ENCODE results near the gene FAM174B.

Gene FAM174B

DNA sequence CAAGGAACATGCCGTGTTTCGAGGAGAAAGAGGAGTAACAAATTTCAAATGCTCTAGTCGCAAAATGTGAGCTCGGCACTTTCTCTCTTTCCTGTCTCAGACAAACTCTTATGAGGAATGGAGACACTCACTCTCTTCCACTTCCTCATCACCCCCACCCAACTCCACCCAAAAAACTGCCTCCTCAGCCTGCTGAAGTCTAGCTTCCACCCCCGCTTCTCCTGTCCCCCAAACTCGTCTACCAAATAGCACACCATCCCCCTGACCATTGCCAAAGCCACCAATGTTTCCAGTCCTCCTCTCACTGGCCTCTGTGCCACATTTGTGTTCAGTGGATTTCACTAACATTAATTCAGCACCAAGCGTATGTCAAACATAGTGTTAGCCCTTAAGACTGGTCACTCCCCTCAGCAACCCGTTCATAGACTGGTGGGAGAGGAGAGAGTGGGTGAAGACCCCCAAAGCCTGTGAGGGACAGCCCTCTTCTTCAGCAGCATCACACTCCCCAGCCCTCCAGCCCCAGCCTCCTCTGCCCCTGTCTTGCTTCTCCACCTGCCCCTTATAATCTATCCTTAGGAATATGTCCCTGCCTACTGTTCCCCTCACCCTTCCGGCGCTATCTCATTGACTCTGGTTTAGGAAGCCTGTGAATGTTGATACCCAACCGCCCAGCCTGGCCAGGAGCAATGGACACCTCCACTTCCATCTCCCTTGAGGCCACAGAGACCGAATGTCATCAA is 77.3 kb downstream of the FAM174B start:
- Histone ChIP-seq H3K27me3 (ENCODE audit: insufficient read depth, low read length, poor library complexity) (no peaks in the 10 kb centered on the region), H2BK5ac (ENCODE audit: low read length) (no peak overlapping the region), H3K4me3 (ENCODE audit: low read length) (no peak overlapping the region), H3K79me1 (ENCODE audit: low read length) (no peaks in the 10 kb centered on the region), H2BK15ac (replicated peaks; ENCODE audit: low read depth) (no peak overlapping the region), H3K23ac (ENCODE audit: low read length) (no peak overlapping the region), H3K9ac (ENCODE audit: low read length) (no peak overlapping the region), H3K36me3 (ENCODE audit: control insufficient read depth, insufficient read depth, low read length) (no peaks in the 10 kb centered on the region), H4K8ac (ENCODE audit: low read depth, low read length) (no peak overlapping the region), H3K18ac (ENCODE audit: low read length) (no peak overlapping the region), H3K79me2 (ENCODE audit: control insufficient read depth, insufficient read depth, low read length) (no peaks in the 10 kb centered on the region), H3K27ac (ENCODE audit: low read depth, low read length) (no peak overlapping the region), H3K56ac (ENCODE audit: low read length) (no peak overlapping the region), H4K5ac (ENCODE audit: low read length) (no peak overlapping the region), H2BK120ac (ENCODE audit: low read depth, low read length) (no peak overlapping the region), H3K4me1 (ENCODE audit: control insufficient read depth, low read depth, low read length) (no peaks in the 10 kb centered on the region), H3K4ac (ENCODE audit: low read depth, low read length) (no peak overlapping the region), H3K4me2 (ENCODE audit: low read length) (no peak overlapping the region), H2AK5ac (ENCODE audit: low read length) (no peak overlapping the region)
- no peak for DNase-seq
- WGBS (ENCODE audit: extremely low coverage, insufficient coverage, low lambda C conversion rate): no CpG with 5 or more reads among the region's 12 CpGs

DNA sequence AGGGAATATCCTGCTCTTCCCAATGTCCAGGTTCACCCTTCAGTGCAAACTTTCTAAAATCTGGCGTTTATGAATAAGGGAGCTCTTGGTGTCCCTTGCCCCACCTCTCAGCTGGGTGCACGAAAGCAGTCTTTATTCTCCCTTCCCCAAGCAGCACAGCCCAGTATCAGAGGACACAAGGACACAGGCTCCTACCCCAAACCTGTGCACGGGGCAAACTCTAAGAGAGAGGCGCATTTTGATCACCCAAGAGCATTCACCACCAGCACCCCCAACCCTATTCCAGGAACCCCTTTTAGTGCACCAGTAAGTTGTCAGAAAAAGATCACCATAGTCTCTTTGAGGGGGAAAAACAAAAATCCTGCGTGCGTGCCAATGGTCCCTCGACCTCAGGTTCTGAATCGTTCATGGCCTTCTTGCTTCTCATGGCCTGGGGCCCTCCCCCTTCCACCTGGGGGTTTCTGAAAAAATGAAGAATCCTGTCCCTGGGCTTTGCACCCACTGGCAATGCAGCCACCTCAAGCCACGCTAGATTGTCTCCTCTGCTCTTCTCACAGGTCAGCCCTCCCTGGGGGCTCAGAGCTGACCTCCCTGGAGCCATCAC is 78.9 kb downstream of the FAM174B start:
- H3K56ac ChIP-seq (ENCODE audit: low read length): no peak overlapping the region
- H4K8ac ChIP-seq (ENCODE audit: low read depth, low read length): no peak overlapping the region
- no peaks in the 10 kb centered on the region for H3K4me1 ChIP-seq (ENCODE audit: control insufficient read depth, low read depth, low read length)
- no peak overlapping the region for H3K4me3 ChIP-seq (ENCODE audit: low read length)
- no peak overlapping the region for H3K27ac ChIP-seq (ENCODE audit: low read depth, low read length)
- no peaks in the 10 kb centered on the region for H3K36me3 ChIP-seq (ENCODE audit: control insufficient read depth, insufficient read depth, low read length)
- H2AK5ac ChIP-seq (ENCODE audit: low read length): no peak overlapping the region
- H4K5ac ChIP-seq (ENCODE audit: low read length): no peak overlapping the region
- H3K27me3 ChIP-seq (ENCODE audit: insufficient read depth, low read length, poor library complexity): no peaks in the 10 kb centered on the region
- H2BK15ac ChIP-seq (replicated peaks; ENCODE audit: low read depth): no peak overlapping the region
- no peak overlapping the region for H2BK5ac ChIP-seq (ENCODE audit: low read length)
- no peak overlapping the region for H3K4me2 ChIP-seq (ENCODE audit: low read length)
- H3K18ac ChIP-seq (ENCODE audit: low read length): no peak overlapping the region
- H2BK120ac ChIP-seq (ENCODE audit: low read depth, low read length): no peak overlapping the region
- DNase-seq: no peak
- H3K79me2 ChIP-seq (ENCODE audit: control insufficient read depth, insufficient read depth, low read length): no peaks in the 10 kb centered on the region
- H3K4ac ChIP-seq (ENCODE audit: low read depth, low read length): no peak overlapping the region
- no peak overlapping the region for H3K9ac ChIP-seq (ENCODE audit: low read length)
- no peak overlapping the region for H3K23ac ChIP-seq (ENCODE audit: low read length)
- H3K79me1 ChIP-seq (ENCODE audit: low read length): no peaks in the 10 kb centered on the region
- WGBS (ENCODE audit: extremely low coverage, insufficient coverage, low lambda C conversion rate): no CpG with 5 or more reads among the region's 9 CpGs

DNA sequence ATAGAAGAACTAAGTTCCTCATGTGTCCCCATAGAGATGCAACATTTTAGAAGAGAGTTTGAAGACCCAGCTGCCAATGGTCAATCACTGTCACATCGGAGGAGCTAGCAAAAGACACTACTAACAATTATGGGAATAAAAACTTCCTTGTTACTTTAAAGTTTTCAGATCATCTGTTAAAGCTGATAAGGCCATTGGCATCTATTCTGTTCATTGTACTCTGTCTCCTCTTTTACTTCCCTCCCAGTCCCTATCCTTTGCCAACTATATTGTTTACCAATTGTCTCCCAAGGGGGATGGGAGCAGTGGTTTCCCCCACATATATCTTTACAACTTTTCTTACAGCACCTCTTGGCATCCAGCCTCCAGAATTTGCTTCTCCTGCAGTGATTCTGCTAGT is 81.0 kb downstream of the FAM174B start:
- no CpG with 5 or more reads among the region's 1 CpG for WGBS (ENCODE audit: extremely low coverage, insufficient coverage, low lambda C conversion rate)
- Histone ChIP-seq H3K56ac (ENCODE audit: low read length) (no peak overlapping the region), H3K79me2 (ENCODE audit: control insufficient read depth, insufficient read depth, low read length) (no peaks in the 10 kb centered on the region), H2BK120ac (ENCODE audit: low read depth, low read length) (no peak overlapping the region), H3K27ac (ENCODE audit: low read depth, low read length) (no peak overlapping the region), H4K8ac (ENCODE audit: low read depth, low read length) (no peak overlapping the region), H3K23ac (ENCODE audit: low read length) (no peak overlapping the region), H3K4me1 (ENCODE audit: control insufficient read depth, low read depth, low read length) (no peaks in the 10 kb centered on the region), H3K36me3 (ENCODE audit: control insufficient read depth, insufficient read depth, low read length) (no peaks in the 10 kb centered on the region), H4K5ac (ENCODE audit: low read length) (no peak overlapping the region), H3K9ac (ENCODE audit: low read length) (no peak overlapping the region), H3K4ac (ENCODE audit: low read depth, low read length) (no peak overlapping the region), H3K18ac (ENCODE audit: low read length) (no peak overlapping the region), H2BK15ac (replicated peaks; ENCODE audit: low read depth) (no peak overlapping the region), H2AK5ac (ENCODE audit: low read length) (no peak overlapping the region), H2BK5ac (ENCODE audit: low read length) (no peak overlapping the region), H3K27me3 (ENCODE audit: insufficient read depth, low read length, poor library complexity) (no peaks in the 10 kb centered on the region), H3K79me1 (ENCODE audit: low read length) (no peaks in the 10 kb centered on the region), H3K4me3 (ENCODE audit: low read length) (no peak overlapping the region), H3K4me2 (ENCODE audit: low read length) (no peak overlapping the region)
- no peak for DNase-seq

DNA sequence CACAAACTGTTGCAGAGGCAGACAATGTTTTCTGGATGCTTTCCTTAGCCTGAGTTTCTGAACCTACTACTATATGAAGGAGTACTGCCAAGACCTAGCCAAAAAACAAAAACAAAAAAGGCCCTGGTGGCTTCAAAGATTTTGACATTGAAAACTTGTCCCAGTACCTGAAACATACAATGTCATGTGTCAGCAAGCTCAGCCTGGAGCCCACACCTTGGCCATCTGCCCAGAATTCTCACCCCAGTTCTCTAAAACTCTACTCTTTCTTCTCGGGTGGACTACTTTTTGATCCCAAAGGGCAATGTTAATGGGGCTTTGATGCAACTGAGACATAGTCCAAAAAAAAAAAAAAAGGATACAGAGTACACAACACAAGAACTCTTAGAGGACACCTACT is 81.4 kb downstream of the FAM174B start:
- Histone ChIP-seq H2BK15ac (replicated peaks; ENCODE audit: low read depth) (no peak overlapping the region), H3K27me3 (ENCODE audit: insufficient read depth, low read length, poor library complexity) (no peaks in the 10 kb centered on the region), H3K79me2 (ENCODE audit: control insufficient read depth, insufficient read depth, low read length) (no peaks in the 10 kb centered on the region), H3K36me3 (ENCODE audit: control insufficient read depth, insufficient read depth, low read length) (no peaks in the 10 kb centered on the region), H3K4me2 (ENCODE audit: low read length) (no peak overlapping the region), H3K27ac (ENCODE audit: low read depth, low read length) (no peak overlapping the region), H2BK5ac (ENCODE audit: low read length) (no peak overlapping the region), H3K56ac (ENCODE audit: low read length) (no peak overlapping the region), H3K4me1 (ENCODE audit: control insufficient read depth, low read depth, low read length) (no peaks in the 10 kb centered on the region), H2AK5ac (ENCODE audit: low read length) (no peak overlapping the region), H3K9ac (ENCODE audit: low read length) (no peak overlapping the region), H3K23ac (ENCODE audit: low read length) (no peak overlapping the region), H3K79me1 (ENCODE audit: low read length) (no peaks in the 10 kb centered on the region), H3K4me3 (ENCODE audit: low read length) (no peak overlapping the region), H3K4ac (ENCODE audit: low read depth, low read length) (no peak overlapping the region), H4K8ac (ENCODE audit: low read depth, low read length) (no peak overlapping the region), H2BK120ac (ENCODE audit: low read depth, low read length) (no peak overlapping the region), H3K18ac (ENCODE audit: low read length) (no peak overlapping the region), H4K5ac (ENCODE audit: low read length) (no peak overlapping the region)
- no peak for DNase-seq
- WGBS (ENCODE audit: extremely low coverage, insufficient coverage, low lambda C conversion rate): no CpG with 5 or more reads among the region's 1 CpG

DNA sequence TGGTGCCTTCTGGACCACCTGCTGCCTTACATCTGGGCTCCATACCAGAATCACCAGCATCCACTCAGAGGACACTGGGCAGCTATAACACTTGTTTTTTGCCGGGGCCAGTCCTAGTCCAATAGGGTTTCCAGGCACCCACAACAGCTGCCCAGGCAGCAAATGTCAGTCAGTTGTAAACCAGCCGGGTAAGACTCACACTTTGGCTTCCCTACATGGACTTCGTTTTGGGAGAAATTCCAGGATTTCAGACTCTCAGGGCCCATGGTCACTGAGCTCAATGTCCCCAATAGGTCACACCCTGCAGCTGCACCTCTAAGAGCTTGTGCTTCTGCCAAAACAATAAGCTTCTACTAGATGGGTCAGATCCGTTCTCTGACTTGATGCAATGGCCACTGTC is 83.8 kb downstream of the FAM174B start:
- Histone ChIP-seq H3K4me3 (ENCODE audit: low read length) (no peak overlapping the region), H3K79me1 (ENCODE audit: low read length) (no peaks in the 10 kb centered on the region), H3K18ac (ENCODE audit: low read length) (no peak overlapping the region), H4K8ac (ENCODE audit: low read depth, low read length) (no peak overlapping the region), H3K27me3 (ENCODE audit: insufficient read depth, low read length, poor library complexity) (no peaks in the 10 kb centered on the region), H4K5ac (ENCODE audit: low read length) (no peak overlapping the region), H3K4ac (ENCODE audit: low read depth, low read length) (no peak overlapping the region), H2BK15ac (replicated peaks; ENCODE audit: low read depth) (no peak overlapping the region), H2BK5ac (ENCODE audit: low read length) (no peak overlapping the region), H2AK5ac (ENCODE audit: low read length) (no peak overlapping the region), H2BK120ac (ENCODE audit: low read depth, low read length) (no peak overlapping the region), H3K27ac (ENCODE audit: low read depth, low read length) (no peak overlapping the region), H3K23ac (ENCODE audit: low read length) (no peak overlapping the region), H3K79me2 (ENCODE audit: control insufficient read depth, insufficient read depth, low read length) (no peaks in the 10 kb centered on the region), H3K4me1 (ENCODE audit: control insufficient read depth, low read depth, low read length) (no peaks in the 10 kb centered on the region), H3K9ac (ENCODE audit: low read length) (no peak overlapping the region), H3K56ac (ENCODE audit: low read length) (no peak overlapping the region), H3K36me3 (ENCODE audit: control insufficient read depth, insufficient read depth, low read length) (no peaks in the 10 kb centered on the region), H3K4me2 (ENCODE audit: low read length) (no peak overlapping the region)
- no CpG with 5 or more reads among the region's 4 CpGs for WGBS (ENCODE audit: extremely low coverage, insufficient coverage, low lambda C conversion rate)
- no peak for DNase-seq

DNA sequence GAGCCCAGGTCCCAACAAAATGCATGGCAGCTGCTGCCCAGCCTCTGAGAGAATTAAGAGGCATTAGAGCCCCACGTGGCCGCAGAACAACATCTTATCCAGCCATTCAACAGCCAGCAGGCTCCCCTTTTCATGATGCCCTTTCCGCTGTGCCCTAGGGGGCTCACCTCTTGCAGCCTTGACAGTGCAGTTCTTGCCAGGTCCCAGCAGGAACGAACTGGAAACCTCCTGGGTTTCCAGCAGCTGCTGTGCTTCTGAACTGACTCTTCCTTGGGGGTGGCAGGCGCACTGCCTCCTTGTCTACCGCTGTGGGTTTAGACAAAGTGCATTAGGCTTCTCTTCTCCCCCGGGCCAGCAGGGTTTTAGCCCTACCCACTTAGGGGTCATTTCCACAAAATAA is 85.2 kb downstream of the FAM174B start:
- no peak overlapping the region for H2BK15ac ChIP-seq (replicated peaks; ENCODE audit: low read depth)
- H3K79me1 ChIP-seq (ENCODE audit: low read length): no peaks in the 10 kb centered on the region
- WGBS (ENCODE audit: extremely low coverage, insufficient coverage, low lambda C conversion rate): no CpG with 5 or more reads among the region's 7 CpGs
- no peak overlapping the region for H3K9ac ChIP-seq (ENCODE audit: low read length)
- H3K23ac ChIP-seq (ENCODE audit: low read length): no peak overlapping the region
- no peak overlapping the region for H3K18ac ChIP-seq (ENCODE audit: low read length)
- no peak overlapping the region for H4K8ac ChIP-seq (ENCODE audit: low read depth, low read length)
- no peaks in the 10 kb centered on the region for H3K36me3 ChIP-seq (ENCODE audit: control insufficient read depth, insufficient read depth, low read length)
- H2BK5ac ChIP-seq (ENCODE audit: low read length): no peak overlapping the region
- no peak overlapping the region for H2AK5ac ChIP-seq (ENCODE audit: low read length)
- H3K4me1 ChIP-seq (ENCODE audit: control insufficient read depth, low read depth, low read length): no peaks in the 10 kb centered on the region
- no peak overlapping the region for H4K5ac ChIP-seq (ENCODE audit: low read length)
- no peak overlapping the region for H3K4me3 ChIP-seq (ENCODE audit: low read length)
- H3K27ac ChIP-seq (ENCODE audit: low read depth, low read length): no peak overlapping the region
- H3K27me3 ChIP-seq (ENCODE audit: insufficient read depth, low read length, poor library complexity): no peaks in the 10 kb centered on the region
- no peaks in the 10 kb centered on the region for H3K79me2 ChIP-seq (ENCODE audit: control insufficient read depth, insufficient read depth, low read length)
- no peak for DNase-seq
- no peak overlapping the region for H3K56ac ChIP-seq (ENCODE audit: low read length)
- no peak overlapping the region for H3K4me2 ChIP-seq (ENCODE audit: low read length)
- no peak overlapping the region for H2BK120ac ChIP-seq (ENCODE audit: low read depth, low read length)
- H3K4ac ChIP-seq (ENCODE audit: low read depth, low read length): no peak overlapping the region

Data from mesendoderm (in vitro differentiated cells).